GM19239 (cell line): ENCODE measurements around the gene SMYD1.

ENCODE experiments used
- DNase-seq: peaks from one replicate; pipeline ENCODE4 v3.0.0; 2011; ENCODE audit warnings: low spot score; ENCODE audit not compliant: insufficient read length
- FAIRE-seq: peaks from 2 replicates; lab custom pipeline; 2011; peaks lifted over from hg19 to GRCh38; lab: Jason Lieb, UNC

SMYD1 gene

DNA sequence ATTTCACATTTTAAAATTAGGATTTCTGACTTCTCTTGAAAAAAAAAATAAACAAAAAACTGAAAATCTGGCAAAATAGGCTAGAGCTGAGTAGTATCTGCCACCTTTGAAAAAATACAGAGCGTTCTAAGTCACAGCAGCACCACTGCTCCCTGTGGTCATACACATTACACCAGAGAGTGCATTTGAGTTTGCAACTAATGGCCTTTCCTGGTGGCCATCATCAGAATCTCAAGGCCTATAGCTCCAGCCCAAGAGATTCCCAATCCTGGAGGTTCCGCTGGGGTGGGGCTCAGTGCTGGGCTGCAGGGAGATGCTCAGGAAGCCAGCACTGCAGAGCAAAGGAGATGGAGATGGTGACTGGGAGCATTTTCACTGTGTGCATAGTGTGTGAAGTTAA lies 17.5 kb downstream of the SMYD1 start:
- FAIRE-seq: no peak

GRCh38 chr2:88085602-88086001 lies 18.0 kb downstream of the SMYD1 start:
- DNase-seq: no peak
- FAIRE-seq: no peak

More for the DNA sequence above, 17.5 kb downstream of the SMYD1 start:
- no peak for DNase-seq

- FAIRE-seq (no peak), DNase-seq (no peak)
Measured at GRCh38 chr2:88086401-88086800, 18.8 kb downstream of the SMYD1 start.

- FAIRE-seq (no peak), DNase-seq (no peak)
Measured at GRCh38 chr2:88087073-88087472, 19.4 kb downstream of the SMYD1 start.

GRCh38 chr2:88087763-88088162 lies 20.1 kb downstream of the SMYD1 start:
- DNase-seq: no peak
- FAIRE-seq: no peak

- DNase-seq (no peak), FAIRE-seq (no peak)
Measured at GRCh38 chr2:88088999-88089398, 21.4 kb downstream of the SMYD1 start.

DNA sequence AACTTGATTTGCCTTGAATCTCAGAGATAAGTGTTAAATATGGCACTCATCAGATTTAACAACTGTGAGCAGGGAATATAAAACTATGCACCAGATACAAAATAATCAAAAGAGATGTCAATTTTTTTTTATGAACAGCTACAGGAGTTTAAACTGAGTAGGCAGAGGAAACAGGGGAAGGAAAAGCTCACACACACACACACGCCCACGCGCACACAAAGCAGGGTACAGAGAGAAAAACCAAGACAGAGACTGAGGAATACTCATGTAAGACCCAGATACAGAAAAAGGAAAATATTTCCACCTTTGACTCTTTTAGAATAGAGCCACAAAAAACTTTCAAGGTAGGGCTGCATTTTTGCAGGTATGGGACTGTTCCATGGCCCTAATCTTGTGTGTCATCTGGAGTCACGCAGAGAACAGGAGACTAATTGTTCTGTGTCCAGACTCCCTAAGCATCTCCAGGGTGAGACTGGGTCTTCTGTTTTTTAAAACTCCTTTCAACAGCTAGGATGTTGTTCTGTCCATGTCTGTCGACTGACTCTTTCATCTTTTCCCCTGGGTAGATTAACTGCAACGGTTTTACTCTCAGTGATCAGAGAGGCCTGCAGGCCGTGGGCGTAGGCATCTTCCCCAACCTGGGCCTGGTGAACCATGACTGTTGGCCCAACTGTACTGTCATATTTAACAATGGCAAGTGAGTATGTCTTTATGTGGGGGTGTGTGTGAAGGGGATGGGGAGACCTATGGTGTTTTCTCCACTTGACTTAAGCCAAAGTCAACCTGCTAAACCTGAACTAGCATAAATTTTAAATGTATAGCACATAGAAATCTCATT lies 23.0 kb downstream of the SMYD1 start:
- DNase-seq (no peak), FAIRE-seq (no peak)

DNA sequence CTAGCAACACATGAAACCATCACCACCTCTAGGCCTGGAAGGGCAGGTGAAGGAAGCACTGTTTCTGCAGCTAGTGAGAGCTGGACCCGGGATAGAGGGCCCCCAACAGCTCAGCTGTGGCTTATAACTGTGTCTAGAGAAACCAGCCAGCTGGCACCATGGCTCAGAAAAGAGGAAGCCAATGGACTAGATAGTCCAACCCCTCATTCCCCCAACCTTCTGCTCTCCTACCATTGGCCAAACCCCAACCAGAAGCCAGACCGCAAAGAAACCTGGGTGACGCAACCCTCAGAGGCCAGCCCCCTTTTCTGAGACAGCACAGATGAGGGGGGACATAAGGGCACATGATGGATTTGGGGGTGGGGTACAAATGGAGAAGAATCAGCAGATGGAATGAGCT lies 24.3 kb downstream of the SMYD1 start:
- FAIRE-seq (no peak), DNase-seq (no peak)

DNA sequence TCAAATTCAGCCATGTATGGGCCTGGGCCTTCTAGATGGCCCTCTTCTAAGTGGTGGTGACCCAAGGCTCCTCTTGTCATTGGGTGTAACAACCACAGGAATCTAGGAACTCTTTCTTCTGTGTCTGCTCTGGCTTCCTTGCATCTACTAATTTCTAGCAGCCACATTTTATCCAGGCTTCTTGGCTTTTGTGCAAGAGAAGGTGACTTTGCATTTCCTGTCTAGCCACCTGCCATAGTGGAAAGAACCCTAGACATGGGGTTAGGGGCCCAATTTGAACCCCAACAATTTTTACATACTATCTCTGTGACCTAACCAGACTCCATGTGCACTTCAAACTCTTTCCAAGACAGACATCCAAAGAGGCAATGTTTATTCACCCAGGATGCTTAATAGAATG lies 25.1 kb downstream of the SMYD1 start:
- FAIRE-seq (no peak), DNase-seq (no peak)

- no peak for DNase-seq
- FAIRE-seq: no peak
Measured at GRCh38 chr2:88095022-88095421, 27.4 kb downstream of the SMYD1 start.

GRCh38 chr2:88096708-88097107 lies 29.1 kb downstream of the SMYD1 start:
- FAIRE-seq (no peak), DNase-seq (no peak)

GRCh38 chr2:88097192-88097591 lies 29.6 kb downstream of the SMYD1 start:
- FAIRE-seq: no peak
- DNase-seq: no peak

GRCh38 chr2:88097891-88098557 lies 30.4 kb downstream of the SMYD1 start:
- DNase-seq: no peak
- no peak for FAIRE-seq

DNA sequence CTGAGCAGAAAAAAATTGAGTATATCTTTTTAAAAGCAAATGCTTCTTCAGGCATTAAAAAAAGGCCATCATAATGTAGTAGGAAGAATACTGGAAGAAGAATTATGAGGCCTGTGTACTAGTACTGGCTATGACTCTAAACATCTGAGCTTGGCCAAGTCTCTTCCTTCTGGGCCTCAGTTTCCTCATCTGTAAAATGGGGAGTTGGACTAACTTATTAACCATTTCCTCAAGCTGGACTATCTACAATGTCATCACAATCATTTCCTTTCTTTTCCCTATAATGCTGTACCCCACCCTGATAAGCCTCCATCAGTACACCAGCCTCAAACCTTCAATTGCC lies 30.9 kb downstream of the SMYD1 start:
- FAIRE-seq: no peak
- DNase-seq: no peak

DNA sequence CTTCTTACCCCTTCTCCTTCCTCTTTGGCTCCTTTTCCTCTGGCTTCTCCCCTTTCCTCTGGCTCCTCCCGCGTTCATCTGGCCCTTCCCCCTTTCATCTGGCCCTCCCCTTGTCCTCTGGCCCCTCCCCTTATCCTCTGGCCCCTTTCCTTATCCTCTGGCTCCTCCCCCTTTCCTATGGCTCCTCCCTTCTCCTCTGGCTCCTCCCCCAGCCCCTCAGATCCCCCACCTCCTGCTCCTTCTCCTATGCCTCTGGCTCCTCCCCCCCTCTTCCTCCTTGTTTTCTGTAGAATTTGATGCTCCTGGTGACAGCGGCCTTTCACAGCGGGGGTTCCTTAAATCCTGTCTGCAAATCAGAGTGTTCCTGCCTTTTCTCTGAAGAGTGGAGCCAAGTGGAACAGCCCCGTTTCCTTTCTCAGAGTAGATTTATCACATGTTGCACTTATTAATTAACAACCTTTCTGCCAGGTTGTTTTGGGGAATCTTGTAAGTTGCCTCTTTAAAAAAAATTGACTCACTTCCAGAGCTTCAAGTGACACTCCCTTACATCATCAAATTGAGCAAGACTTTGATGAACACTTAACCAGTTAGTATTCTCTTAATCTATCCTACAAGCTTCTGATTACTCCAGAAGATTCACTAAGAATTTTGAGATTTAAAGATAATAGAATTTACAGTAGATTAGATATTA lies 32.3 kb downstream of the SMYD1 start:
- FAIRE-seq (no peak), DNase-seq (no peak)

DNA sequence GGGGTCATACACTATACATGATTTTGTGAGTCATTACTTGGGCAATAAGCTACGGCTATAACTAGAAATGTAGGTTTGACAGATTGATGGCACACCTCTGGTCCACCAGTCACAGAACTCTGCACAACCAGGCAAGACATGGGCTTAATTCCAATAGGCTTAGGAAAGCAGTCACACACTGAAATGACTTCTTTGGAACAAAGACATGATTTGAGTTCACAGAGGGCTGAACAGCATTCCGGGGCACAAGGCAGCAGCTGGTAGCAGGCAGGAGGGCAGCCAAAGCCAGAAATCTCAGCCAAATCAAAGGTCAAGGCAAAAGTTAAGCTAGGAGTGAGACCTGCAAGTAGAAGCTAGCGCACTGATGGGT lies 32.8 kb downstream of the SMYD1 start:
- DNase-seq (no peak), FAIRE-seq (no peak)

DNA sequence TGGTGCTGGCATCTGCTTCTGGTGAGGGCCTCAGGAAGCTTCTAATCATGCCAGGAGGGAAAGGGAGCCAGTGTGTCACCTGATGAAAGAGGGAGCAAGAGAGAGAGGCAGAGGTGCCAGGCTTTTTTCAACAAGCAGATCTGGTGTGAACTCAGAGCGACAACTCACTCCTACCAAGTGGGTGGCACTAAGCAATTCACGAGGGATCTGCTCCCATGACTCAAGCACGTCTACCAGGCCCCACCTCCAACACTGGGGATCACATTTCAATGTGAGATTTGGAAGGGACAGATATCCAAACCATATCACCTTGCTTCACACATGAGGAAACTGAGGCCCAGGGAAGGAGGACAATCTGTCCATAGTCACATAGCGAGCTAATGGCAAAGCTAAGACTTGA lies 41.2 kb downstream of the SMYD1 start:
- FAIRE-seq (no peak), DNase-seq (no peak)

DNA sequence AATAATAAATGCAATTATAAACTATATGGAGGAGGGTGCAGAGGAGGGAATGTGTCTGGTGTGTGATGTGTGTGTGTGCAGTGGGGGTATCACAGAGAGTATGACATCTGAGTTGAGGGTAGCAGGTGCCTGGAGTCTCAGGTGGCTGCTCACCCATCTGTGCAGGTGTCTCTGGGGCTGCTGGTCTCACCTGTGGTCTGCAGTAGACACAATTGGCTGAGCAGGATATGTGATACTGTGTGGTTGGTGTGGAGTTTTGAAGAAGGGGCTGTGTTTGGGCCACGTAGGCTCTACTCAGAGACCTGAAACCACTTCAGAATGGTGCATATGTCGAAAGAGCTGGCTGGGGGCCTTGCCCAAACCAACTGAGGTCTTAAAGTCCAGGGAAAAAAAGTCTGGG lies 43.2 kb downstream of the SMYD1 start:
- no peak for DNase-seq
- FAIRE-seq: no peak

DNA sequence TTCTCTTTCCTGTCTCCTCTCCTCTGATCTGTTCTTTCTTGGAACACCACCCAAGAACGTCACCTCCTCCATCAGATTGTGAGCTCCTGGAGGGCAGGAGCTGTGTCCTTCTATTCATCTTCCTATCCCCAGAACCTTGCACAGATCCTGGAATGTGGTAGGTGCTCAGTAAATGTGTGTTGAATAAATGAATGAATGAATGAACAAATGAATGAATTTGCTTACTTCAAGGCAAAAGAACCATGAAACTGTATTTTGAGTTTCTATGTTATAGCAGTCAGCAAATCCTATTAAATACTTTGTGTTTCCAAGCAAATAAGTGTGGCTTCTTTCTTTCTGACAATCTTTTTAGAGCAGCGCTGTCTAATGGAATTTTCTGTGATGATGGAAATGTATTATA lies 45.4 kb downstream of the SMYD1 start:
- FAIRE-seq: no peak
- no peak for DNase-seq

DNA sequence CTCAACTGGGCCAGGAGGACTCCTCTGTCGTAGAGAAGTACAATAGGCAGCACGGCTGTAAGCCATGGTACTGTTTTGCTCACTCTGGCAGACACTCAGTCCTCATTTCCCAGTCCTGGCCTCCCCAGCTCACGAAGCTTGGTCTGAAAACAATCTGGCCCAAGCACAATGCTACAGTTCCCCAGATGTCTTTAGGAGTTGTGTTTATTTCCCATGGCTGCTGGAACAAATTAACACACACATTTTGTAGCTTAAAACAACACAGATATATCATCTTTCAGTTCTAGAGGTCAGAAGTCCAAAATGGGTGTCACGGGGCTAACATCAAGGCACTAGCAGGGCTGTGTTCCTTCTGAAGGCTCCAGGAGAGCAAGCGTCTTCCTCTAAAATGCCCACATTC lies 47.3 kb downstream of the SMYD1 start:
- no peak for DNase-seq
- no peak for FAIRE-seq

GRCh38 chr2:88115825-88116518 lies 48.3 kb downstream of the SMYD1 start:
- FAIRE-seq (no peak), DNase-seq (no peak)
